ENCODE results near the gene C1QBP.

DNA sequence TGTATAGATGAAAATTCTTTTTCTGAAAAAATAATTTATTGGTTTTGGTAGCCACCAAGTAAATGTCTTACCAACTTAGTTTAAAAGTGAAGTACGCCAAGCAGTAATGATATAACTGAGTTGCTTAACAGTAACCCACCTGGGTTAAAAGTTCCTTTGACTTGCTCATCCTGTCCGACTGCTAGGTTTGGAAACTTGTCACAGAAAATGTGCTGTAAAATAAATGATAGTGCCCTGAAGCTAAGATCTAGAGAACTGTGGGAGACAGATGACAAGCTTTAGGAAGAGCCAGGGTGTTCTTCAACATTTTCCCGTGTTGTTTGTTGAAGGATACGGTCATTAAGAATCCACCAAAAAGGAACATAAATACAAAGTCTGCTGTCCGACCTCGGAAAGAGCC is 42.0 kb upstream of the C1QBP start:
- TF ChIP-seq EP300 (IDR thresholded peaks at IDR 0.05) = no peak
- no peak for TF ChIP-seq POLR2A (IDR thresholded peaks at IDR 0.05)
- TF ChIP-seq CTCF (IDR thresholded peaks at IDR 0.05) = no peak

Measured in ovary (tissue), 3 donors.